Measurements from ENCODE around the gene DOCK4.

The DOCK4 gene

DNA sequence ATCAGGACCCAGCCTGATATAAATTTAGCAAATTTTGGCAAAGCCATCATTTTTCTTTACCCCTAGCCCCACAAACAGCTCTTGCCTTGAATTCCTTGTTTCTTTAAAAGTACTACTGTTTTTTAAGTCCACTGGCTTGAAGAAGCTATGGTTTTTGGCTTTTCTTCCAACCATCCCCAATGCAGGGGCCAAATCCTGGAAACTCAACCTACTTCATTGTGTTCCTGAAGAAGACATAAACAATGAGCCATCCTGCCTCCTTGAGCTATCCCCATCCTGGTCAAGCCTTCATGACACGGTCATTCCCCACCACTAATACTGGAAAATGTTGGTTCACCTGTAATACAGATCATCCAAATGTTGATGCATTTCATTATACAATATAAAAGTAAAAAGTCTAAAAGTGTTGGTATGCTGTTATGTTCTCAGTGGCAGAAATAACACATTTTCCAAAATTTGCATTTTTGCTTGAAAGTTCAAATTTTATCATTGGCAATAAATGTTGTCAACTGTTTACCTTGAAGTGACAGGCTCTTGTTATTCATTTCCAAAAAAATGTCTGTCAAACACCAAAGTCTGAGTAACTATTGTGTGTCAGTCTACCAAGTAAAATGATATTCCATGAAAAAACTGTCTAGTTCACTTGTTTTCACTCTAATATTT is 92.2 kb downstream of the DOCK4 start:
- Mint-ChIP-seq H3K9me3 (no peaks in the 10 kb centered on the region), H3K27me3 (peaks cover 17% of the 10 kb centered on the region), H3K4me3 (no peak overlapping the region), H3K27ac (ENCODE audit: low read depth) (no peak overlapping the region), H3K4me1 (no peaks in the 10 kb centered on the region), H3K36me3 (ENCODE audit: insufficient read depth) (no peaks in the 10 kb centered on the region)
- ATAC-seq (replicated peaks; ENCODE audit: extremely low read depth, poor library complexity, severe bottlenecking) = no peak
- DNase-seq (ENCODE audit: low spot score in 2 of 2) = no peak

DNA sequence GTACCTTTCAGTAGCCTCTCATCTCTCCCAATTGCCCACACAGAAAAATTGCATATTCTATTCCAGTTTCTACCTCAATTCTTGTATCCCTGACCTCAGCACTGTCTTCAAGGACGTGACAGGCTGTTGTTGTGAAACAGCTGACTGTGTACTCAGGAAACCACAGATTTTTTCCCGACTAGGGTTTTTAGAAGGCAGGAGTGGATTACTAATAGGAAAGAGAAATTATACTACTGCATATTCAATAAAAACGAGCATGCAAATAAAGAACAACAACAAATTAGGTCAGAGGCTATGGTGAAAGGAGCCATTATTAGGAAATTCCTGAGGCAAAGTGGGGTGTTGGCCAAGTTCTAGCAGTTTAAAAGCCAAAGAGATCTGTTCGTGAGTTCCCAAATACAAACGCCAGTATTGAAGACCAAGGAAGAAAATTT is 93.4 kb downstream of the DOCK4 start:
- Mint-ChIP-seq H3K4me1 (no peaks in the 10 kb centered on the region), H3K27me3 (peaks cover 4% of the 10 kb centered on the region), H3K36me3 (ENCODE audit: insufficient read depth) (no peaks in the 10 kb centered on the region), H3K4me3 (no peak overlapping the region), H3K27ac (ENCODE audit: low read depth) (no peak overlapping the region), H3K9me3 (no peaks in the 10 kb centered on the region)
- ATAC-seq (replicated peaks; ENCODE audit: extremely low read depth, poor library complexity, severe bottlenecking) (no peak), DNase-seq (ENCODE audit: low spot score in 2 of 2) (no peak)

DNA sequence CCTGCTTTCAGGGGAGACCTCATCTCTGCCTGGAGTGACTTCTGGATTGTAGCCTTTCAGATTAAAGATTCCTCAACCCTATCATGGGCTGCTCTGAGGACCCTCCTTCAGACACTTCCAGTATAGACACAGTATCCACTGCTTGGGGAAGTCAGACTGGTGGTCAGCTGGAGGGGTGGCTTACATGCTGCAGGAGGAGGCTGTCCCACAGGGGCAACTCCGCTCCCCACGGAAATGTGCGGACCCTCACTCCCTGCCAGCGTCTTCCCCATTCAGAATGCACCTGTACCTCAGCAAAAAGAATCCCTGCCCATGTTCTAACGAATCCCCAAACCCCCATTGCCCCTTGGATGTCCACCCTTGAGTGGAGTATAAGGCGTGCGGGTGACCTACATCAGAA is 95.5 kb downstream of the DOCK4 start:
- H3K4me1 Mint-ChIP-seq = no peaks in the 10 kb centered on the region
- no peak overlapping the region for H3K4me3 Mint-ChIP-seq
- no peaks in the 10 kb centered on the region for H3K36me3 Mint-ChIP-seq (ENCODE audit: insufficient read depth)
- H3K27me3 Mint-ChIP-seq = peaks cover 6% of the 10 kb centered on the region
- ATAC-seq (replicated peaks; ENCODE audit: extremely low read depth, poor library complexity, severe bottlenecking) = no peak
- H3K9me3 Mint-ChIP-seq = no peaks in the 10 kb centered on the region
- no peak for DNase-seq (ENCODE audit: low spot score in 2 of 2)
- H3K27ac Mint-ChIP-seq (ENCODE audit: low read depth) = no peak overlapping the region

DNA sequence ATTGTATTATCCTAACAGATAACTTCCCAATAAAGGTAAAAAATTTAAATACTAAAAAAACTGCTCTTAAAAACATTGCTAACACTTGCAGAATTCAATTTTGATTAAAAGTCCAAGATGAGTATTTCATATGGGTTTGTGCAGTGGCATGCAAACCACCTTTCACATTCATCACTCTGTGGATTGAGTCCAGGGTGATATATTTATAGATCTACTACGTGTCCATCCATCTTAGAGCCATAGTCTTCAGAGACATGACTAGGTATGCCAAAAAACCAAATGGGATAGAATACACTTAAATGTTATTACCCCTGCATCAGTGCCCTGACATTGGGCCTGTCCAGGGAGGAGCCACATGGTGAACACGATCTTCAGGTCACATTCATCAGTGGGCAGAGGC is 96.0 kb downstream of the DOCK4 start:
- H3K9me3 Mint-ChIP-seq = no peaks in the 10 kb centered on the region
- H3K27me3 Mint-ChIP-seq = peaks cover 11% of the 10 kb centered on the region
- no peaks in the 10 kb centered on the region for H3K4me1 Mint-ChIP-seq
- ATAC-seq (replicated peaks; ENCODE audit: extremely low read depth, poor library complexity, severe bottlenecking) (no peak), DNase-seq (ENCODE audit: low spot score in 2 of 2) (no peak)
- no peak overlapping the region for H3K27ac Mint-ChIP-seq (ENCODE audit: low read depth)
- H3K4me3 Mint-ChIP-seq = no peak overlapping the region
- H3K36me3 Mint-ChIP-seq (ENCODE audit: insufficient read depth) = no peaks in the 10 kb centered on the region

DNA sequence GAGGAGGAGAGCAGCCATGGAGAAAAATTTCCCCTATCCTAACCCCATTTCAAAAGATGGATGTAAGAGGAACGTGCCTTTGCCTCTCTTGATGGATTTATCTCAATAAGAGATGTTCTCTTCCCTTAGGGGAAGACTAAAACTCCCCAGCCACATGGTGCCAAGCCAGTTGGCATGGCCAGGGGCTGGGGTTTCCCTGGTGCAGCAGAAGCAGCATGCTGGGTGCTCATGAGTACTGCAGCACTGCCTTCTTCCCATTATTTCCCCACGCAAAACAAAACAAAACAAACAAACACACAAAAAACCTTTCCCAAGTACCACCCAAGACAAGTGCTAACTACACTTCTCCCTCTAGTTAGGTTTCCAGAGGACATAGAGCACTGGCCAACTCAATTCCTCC is 97.2 kb downstream of the DOCK4 start:
- H3K4me3 Mint-ChIP-seq = no peak overlapping the region
- no peak overlapping the region for H3K27ac Mint-ChIP-seq (ENCODE audit: low read depth)
- H3K27me3 Mint-ChIP-seq = peaks cover 22% of the 10 kb centered on the region
- ATAC-seq (replicated peaks; ENCODE audit: extremely low read depth, poor library complexity, severe bottlenecking) (no peak), DNase-seq (ENCODE audit: low spot score in 2 of 2) (no peak)
- no peaks in the 10 kb centered on the region for H3K36me3 Mint-ChIP-seq (ENCODE audit: insufficient read depth)
- no peaks in the 10 kb centered on the region for H3K9me3 Mint-ChIP-seq
- H3K4me1 Mint-ChIP-seq = no peaks in the 10 kb centered on the region

DNA sequence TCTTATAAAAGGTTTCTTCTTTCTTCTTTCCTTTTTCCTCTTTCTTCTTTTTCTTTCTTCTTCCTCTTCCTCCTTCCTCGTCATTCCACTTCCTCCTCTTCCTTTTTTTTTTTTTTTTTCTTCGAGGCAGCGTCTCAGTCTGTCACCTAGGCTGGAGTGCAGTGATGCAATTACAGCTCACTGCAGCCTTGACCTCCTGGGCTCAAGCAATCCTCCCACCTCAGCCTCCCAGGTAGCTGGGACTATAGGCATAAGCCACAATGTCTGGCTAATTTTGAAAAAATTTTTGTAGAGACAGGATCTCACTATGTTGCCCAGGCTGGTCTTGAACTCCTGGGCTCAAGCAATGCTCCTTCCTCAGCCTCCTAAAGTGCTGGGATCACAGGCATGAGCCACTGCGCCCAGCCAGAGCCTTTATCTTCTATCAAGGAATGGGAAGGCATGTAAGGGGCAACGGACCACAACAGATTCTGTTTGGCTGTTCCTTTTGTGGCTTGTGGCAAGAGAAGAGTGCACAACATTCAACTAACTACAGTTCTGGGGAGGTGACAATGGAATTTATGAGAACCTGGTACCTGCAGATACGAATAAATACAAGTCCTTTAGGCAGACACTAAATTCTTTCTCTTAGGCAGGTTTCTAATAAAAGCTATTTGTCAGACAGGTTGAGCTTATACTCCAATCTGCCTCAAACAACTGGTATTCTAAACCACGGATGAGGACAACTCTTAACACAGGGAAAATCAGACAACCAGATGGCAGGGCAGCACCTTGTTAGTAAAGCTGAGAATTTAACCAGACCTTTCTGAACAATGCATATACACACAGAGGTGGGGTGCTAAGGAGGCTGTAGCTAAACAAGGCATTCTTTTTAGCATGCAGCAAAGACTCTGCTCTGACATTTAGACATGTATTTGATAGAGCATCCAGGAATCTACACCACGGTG is 100.3 kb downstream of the DOCK4 start:
- H3K36me3 Mint-ChIP-seq (ENCODE audit: insufficient read depth) = no peaks in the 10 kb centered on the region

DNA sequence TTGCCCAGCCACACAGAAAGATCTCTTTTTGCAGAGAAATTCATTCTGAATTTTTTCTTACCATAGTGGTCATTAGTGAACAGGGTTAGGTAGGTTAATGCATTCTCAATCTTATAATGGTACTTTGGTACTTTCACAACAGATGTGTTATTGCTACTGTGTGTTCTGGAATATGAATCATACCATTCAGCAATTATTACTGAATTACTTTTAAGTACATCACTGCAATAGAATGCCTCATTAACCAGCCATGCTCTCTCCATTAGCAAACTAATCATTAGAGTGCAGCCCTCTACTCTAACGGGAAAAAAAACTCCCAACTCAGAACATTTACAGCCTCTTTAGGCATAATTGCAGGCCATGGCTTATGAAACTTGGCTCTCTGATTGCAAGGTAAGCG is 102.1 kb downstream of the DOCK4 start:
- DNase-seq (ENCODE audit: low spot score in 2 of 2) = no peak
- Mint-ChIP-seq H3K27me3 (peaks cover 43% of the 10 kb centered on the region), H3K36me3 (ENCODE audit: insufficient read depth) (no peaks in the 10 kb centered on the region), H3K27ac (ENCODE audit: low read depth) (no peak overlapping the region), H3K4me1 (no peaks in the 10 kb centered on the region), H3K9me3 (no peaks in the 10 kb centered on the region), H3K4me3 (no peak overlapping the region)
- ATAC-seq (replicated peaks; ENCODE audit: extremely low read depth, poor library complexity, severe bottlenecking) = no peak

More for the DNA sequence above, 100.3 kb downstream of the DOCK4 start:
- ATAC-seq (replicated peaks; ENCODE audit: extremely low read depth, poor library complexity, severe bottlenecking) (no peak), DNase-seq (ENCODE audit: low spot score in 2 of 2) (no peak)
- peak overlapping the region; percentile 58 for H3K27ac Mint-ChIP-seq (ENCODE audit: low read depth)
- no peak overlapping the region for H3K4me3 Mint-ChIP-seq
- no peaks in the 10 kb centered on the region for H3K9me3 Mint-ChIP-seq
- H3K4me1 Mint-ChIP-seq = no peaks in the 10 kb centered on the region
- H3K27me3 Mint-ChIP-seq = peaks cover 35% of the 10 kb centered on the region

DNA sequence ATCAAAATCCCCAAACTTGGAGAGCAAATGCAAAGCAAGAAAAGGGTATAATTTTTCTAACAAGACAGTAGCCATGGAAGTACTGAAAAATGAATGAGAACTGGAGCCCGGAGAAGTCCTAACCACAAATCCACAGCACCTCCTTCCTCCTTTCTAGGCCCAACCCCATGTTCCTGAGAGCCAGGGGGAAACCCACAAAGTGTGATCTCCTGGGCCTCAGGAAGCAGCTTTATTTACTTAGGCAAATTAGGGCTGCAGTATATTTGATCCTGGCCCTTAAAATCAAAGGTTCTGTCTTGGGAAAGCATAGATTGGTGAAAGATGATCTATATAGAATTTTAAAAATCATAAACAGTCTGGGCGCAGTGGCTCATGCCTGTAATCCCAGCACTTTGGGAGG is 103.0 kb downstream of the DOCK4 start:
- Mint-ChIP-seq H3K4me3 (no peak overlapping the region), H3K27ac (ENCODE audit: low read depth) (no peak overlapping the region), H3K9me3 (no peaks in the 10 kb centered on the region), H3K36me3 (ENCODE audit: insufficient read depth) (no peaks in the 10 kb centered on the region), H3K27me3 (peaks cover 43% of the 10 kb centered on the region), H3K4me1 (no peaks in the 10 kb centered on the region)
- ATAC-seq (replicated peaks; ENCODE audit: extremely low read depth, poor library complexity, severe bottlenecking) (no peak), DNase-seq (ENCODE audit: low spot score in 2 of 2) (no peak)

DNA sequence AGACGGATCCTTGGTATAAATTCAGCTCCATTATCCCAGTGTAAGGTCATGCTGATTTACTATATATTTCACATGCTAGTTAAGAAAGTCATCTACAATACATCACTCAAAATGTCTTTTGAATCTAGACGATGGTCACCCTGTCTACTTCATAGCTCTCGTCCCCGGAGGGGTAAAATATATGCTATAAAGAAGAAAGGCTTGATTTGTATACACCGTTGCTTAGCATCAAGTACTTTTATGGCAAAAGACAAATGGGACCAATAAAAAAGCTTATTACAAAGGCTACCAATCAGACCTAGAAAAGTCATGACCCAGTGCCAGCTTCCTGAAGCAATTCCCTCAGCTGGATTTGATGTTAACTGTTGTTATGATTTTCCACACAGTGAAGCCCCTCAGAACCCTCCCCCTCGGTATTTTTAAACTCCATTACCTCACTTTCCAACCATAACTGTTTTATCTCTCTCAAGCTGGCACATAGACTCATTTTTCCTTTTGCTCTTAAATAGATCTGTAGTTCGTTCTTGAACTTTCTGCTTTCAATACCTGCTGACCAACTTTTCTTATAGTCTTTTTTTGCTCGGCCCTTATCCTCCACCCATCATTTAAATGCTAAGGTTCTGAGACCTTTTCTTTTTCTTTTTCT is 104.9 kb downstream of the DOCK4 start:
- H3K36me3 Mint-ChIP-seq (ENCODE audit: insufficient read depth) = no peaks in the 10 kb centered on the region
- H3K27ac Mint-ChIP-seq (ENCODE audit: low read depth) = no peak overlapping the region
- no peaks in the 10 kb centered on the region for H3K4me1 Mint-ChIP-seq
- no peak overlapping the region for H3K4me3 Mint-ChIP-seq
- H3K27me3 Mint-ChIP-seq = peaks cover 43% of the 10 kb centered on the region
- no peaks in the 10 kb centered on the region for H3K9me3 Mint-ChIP-seq
- ATAC-seq (replicated peaks; ENCODE audit: extremely low read depth, poor library complexity, severe bottlenecking) (no peak), DNase-seq (ENCODE audit: low spot score in 2 of 2) (no peak)

DNA sequence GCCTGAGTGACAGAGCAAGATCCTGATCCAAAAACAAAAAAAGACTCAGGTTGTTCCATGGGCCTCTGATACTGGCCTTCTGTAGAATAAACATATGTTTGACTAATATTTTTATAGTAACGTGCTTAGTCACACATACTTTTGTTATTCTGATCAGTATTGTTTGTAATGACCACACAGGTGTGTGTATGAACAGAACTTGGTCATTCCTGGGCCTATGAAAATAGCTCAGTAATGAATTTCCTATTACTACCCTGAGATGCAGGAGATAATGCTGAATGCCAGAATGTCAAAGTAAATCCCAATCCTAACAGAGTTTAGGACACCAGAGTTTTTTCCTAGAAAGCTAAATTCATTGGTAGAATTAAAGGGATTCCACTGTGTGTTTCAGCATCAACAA is 108.7 kb downstream of the DOCK4 start:
- Mint-ChIP-seq H3K27me3 (peaks cover 30% of the 10 kb centered on the region), H3K4me3 (no peak overlapping the region), H3K4me1 (no peaks in the 10 kb centered on the region), H3K36me3 (ENCODE audit: insufficient read depth) (no peaks in the 10 kb centered on the region), H3K9me3 (no peaks in the 10 kb centered on the region), H3K27ac (ENCODE audit: low read depth) (no peak overlapping the region)
- ATAC-seq (replicated peaks; ENCODE audit: extremely low read depth, poor library complexity, severe bottlenecking) (no peak), DNase-seq (ENCODE audit: low spot score in 2 of 2) (no peak)

DNA sequence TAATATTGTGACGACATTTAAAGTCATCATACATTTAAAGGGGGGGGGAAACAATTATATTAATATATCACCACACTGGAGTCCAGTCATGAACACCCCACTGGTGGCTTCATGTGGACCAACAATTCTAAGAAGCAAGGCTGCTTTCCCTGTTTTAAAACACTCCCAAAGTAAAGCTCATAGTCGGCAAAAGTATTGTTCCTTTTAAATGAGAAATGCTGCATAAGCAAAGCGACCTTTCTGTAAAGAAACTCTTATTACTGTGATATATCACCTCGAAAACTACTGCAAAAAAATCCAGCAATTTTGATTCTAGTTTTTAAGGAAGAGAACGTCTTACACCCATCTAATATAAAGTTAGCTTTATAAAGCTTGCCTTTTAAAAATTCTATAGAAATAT is 112.8 kb downstream of the DOCK4 start:
- DNase-seq (ENCODE audit: low spot score in 2 of 2) = no peak
- H3K27ac Mint-ChIP-seq (ENCODE audit: low read depth) = no peak overlapping the region
- no peak for ATAC-seq (replicated peaks; ENCODE audit: extremely low read depth, poor library complexity, severe bottlenecking)
- no peaks in the 10 kb centered on the region for H3K36me3 Mint-ChIP-seq (ENCODE audit: insufficient read depth)
- H3K27me3 Mint-ChIP-seq = peaks cover 26% of the 10 kb centered on the region
- H3K4me3 Mint-ChIP-seq = no peak overlapping the region
- no peaks in the 10 kb centered on the region for H3K4me1 Mint-ChIP-seq
- no peaks in the 10 kb centered on the region for H3K9me3 Mint-ChIP-seq

DNA sequence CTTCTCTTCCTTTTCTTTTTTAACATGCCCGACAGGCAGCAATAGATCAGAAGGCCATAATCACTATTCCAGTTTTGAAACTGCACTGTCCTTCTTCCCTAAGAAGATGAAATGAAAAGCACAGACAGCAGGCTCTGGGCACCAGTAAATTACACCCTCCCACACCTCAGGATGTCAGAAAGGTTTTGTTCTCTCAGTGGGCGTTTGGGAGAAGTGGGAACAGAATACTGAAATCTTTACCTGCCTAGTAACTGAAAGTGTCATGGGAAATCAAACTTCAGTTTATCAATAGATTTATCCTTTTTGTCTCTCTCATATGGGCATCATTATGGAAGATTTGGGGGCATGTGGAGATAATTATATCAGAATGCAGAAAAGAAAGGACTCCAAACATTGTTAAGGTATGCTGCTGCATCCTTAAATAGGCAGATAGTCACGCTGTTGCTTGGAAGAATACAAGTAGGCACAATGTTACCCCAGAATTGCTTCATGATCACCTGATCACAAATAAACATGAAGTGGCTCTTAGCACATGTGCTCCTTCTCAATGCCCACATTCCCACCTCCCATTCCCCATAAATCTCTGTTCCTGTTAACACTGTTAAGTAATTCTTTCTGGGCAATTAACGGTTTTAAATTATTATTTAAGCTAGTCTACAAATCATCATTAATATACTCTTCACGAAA is 113.3 kb downstream of the DOCK4 start:
- no peak for ATAC-seq (replicated peaks; ENCODE audit: extremely low read depth, poor library complexity, severe bottlenecking)
- Mint-ChIP-seq H3K36me3 (ENCODE audit: insufficient read depth) (no peaks in the 10 kb centered on the region), H3K27ac (ENCODE audit: low read depth) (no peak overlapping the region), H3K9me3 (no peaks in the 10 kb centered on the region), H3K4me1 (no peaks in the 10 kb centered on the region), H3K4me3 (no peak overlapping the region), H3K27me3 (peaks cover 31% of the 10 kb centered on the region)
- no peak for DNase-seq (ENCODE audit: low spot score in 2 of 2)
